Neural cell (in vitro differentiated cells): ENCODE data around the gene BLVRB. TPM values are rescaled to one million over a fixed set of nuclear protein-coding genes. Genes with fewer than 3 reads are reported as not detected.
A peak's percentile ranks its signal among the peaks of the same experiment; 100 is the strongest.
"Not testable (repeated sequence)": the region's sequence is repeated elsewhere in the genome, so short reads cannot be mapped to it uniquely, and the experiment has no call there.

Experiments used
- H2AFZ ChIP-seq: fragments of 200-600, 300-800 bp; sonication (generic), shearing (Covaris generic); 2 replicates; pipeline ENCODE4 v1.6.0; 2014; ENCODE audit warnings: low read depth, mild to moderate bottlenecking, antibody characterized with exemption, low read length, moderate library complexity
- H3F3A ChIP-seq: fragments of 200-600 bp; shearing (Covaris generic); 2 replicates; pipeline ENCODE4 v1.6.1; 2016; ENCODE audit warnings: mild to moderate bottlenecking, moderate library complexity, mixed read lengths, antibody characterized with exemption, low read length; ENCODE audit not compliant: insufficient read depth, poor library complexity, severe bottlenecking
- H3K27ac ChIP-seq: fragments of 200-600, 300-800 bp; sonication (generic), shearing (Covaris generic); 2 replicates; pipeline ENCODE4 v1.5.1; 2014; ENCODE audit warnings: mild to moderate bottlenecking, low read length, moderate library complexity
- H3K27me3 ChIP-seq: fragments of 300-800, 200-600 bp; sonication (generic), shearing (Covaris generic); 2 replicates; pipeline ENCODE4 v1.6.0; 2014; ENCODE audit warnings: mild to moderate bottlenecking, low read depth, low read length, moderate library complexity; ENCODE audit not compliant: insufficient read depth
- H3K36me3 ChIP-seq: fragments of 300-800, 200-600 bp; sonication (generic), shearing (Covaris generic); 2 replicates; pipeline ENCODE4 v1.5.1; 2014; ENCODE audit warnings: mild to moderate bottlenecking, antibody characterized with exemption, low read length, moderate library complexity; ENCODE audit not compliant: insufficient read depth
- H3K4me2 ChIP-seq: fragments of 300-800, 200-600 bp; sonication (generic), shearing (Covaris generic); 2 replicates; pipeline ENCODE4 v1.6.0; 2014; ENCODE audit warnings: mild to moderate bottlenecking, low read length
- H3K4me3 ChIP-seq: fragments of 300-800, 200-600 bp; sonication (generic), shearing (Covaris generic); 2 replicates; pipeline ENCODE4 v1.5.1; 2014; ENCODE audit warnings: mild to moderate bottlenecking, low read length, moderate library complexity
- H3K79me2 ChIP-seq: fragments of 200-600 bp; shearing (Covaris generic); replicated peaks from 2 replicates; pipeline ENCODE4 v1.6.0; 2014; ENCODE audit warnings: mild to moderate bottlenecking, low read length, moderate library complexity; ENCODE audit not compliant: insufficient read depth
- H3K9ac ChIP-seq: fragments of 300-800, 200-600 bp; sonication (generic), shearing (Covaris generic); 2 replicates; pipeline ENCODE4 v1.6.1; 2016; ENCODE audit warnings: mild to moderate bottlenecking, low read length, mixed read lengths
- H3K9me2 ChIP-seq: fragments of 200-600 bp; shearing (Covaris generic); 2 replicates; pipeline ENCODE4 v1.6.1; 2016; ENCODE audit warnings: mild to moderate bottlenecking, low read length, mixed read lengths; ENCODE audit not compliant: insufficient read depth
- H3K9me3 ChIP-seq: fragments of 200-600, 300-800 bp; sonication (generic), shearing (Covaris generic); 2 replicates; pipeline ENCODE4 v1.6.1; 2016; ENCODE audit warnings: mild to moderate bottlenecking, mixed run types, low read length, moderate library complexity, mixed read lengths
- H4K20me1 ChIP-seq: fragments of 200-600 bp; shearing (Covaris generic); 2 replicates; pipeline ENCODE4 v1.6.1; 2016; ENCODE audit warnings: mild to moderate bottlenecking, mixed run types; ENCODE audit not compliant: insufficient read depth
- CTCF ChIP-seq: fragments of 450-650 bp; IDR thresholded peaks from 2 replicates; pipeline ENCODE4 v1.5.1; 2014; ENCODE audit warnings: antibody characterized with exemption, mild to moderate bottlenecking, moderate library complexity; ENCODE audit not compliant: poor library complexity, severe bottlenecking
- EP300 ChIP-seq: fragments of 450-650 bp; conservative IDR thresholded peaks from 2 replicates; pipeline ENCODE4 v1.6.1; 2014; ENCODE audit warnings: antibody characterized with exemption, mild to moderate bottlenecking, moderate library complexity; ENCODE audit not compliant: poor library complexity, severe bottlenecking
- EZH2 ChIP-seq: fragments of 200-600, 300-800 bp; shearing (Covaris generic), sonication (generic); IDR thresholded peaks from 2 replicates; pipeline ENCODE4 v1.6.1; 2014; ENCODE audit warnings: antibody characterized with exemption, low read length, borderline replicate concordance, mild to moderate bottlenecking; ENCODE audit not compliant: insufficient read depth, poor library complexity, severe bottlenecking
- MXI1 ChIP-seq: fragments of 450-650 bp; conservative IDR thresholded peaks from 2 replicates; pipeline ENCODE4 v1.6.1; 2014; ENCODE audit warnings: antibody characterized with exemption, mild to moderate bottlenecking; ENCODE audit not compliant: poor library complexity, severe bottlenecking
- POLR2AphosphoS5 ChIP-seq: IDR thresholded peaks from 2 replicates; pipeline ENCODE4 v1.6.1; 2012
- RAD21 ChIP-seq: fragments of 450-650 bp; conservative IDR thresholded peaks from 2 replicates; pipeline ENCODE4 v1.6.1; 2014; ENCODE audit warnings: antibody characterized with exemption, mild to moderate bottlenecking, moderate library complexity
- REST ChIP-seq: IDR thresholded peaks from 2 replicates; pipeline ENCODE4 v1.6.1; 2012; ENCODE audit warnings: borderline replicate concordance
- SMC3 ChIP-seq: fragments of 450-650 bp; conservative IDR thresholded peaks from 2 replicates; pipeline ENCODE4 v1.6.1; 2014; ENCODE audit warnings: antibody characterized with exemption, mild to moderate bottlenecking, moderate library complexity; ENCODE audit not compliant: poor library complexity
- TAF1 ChIP-seq: IDR thresholded peaks from 2 replicates; pipeline ENCODE4 v1.6.1; 2012; ENCODE audit warnings: low read depth
- polyA plus RNA-seq: library from polyadenylated mRNA; depleted of rRNA; stranded (reverse); fragments of >200 nt; gene quantifications from 2 replicates; pipeline ENCODE4 v1.2.3, GENCODE V29; 2014

The BLVRB gene
- polyA plus RNA-seq, 1 donor from 2014 or later, result 9.9 TPM

GRCh38 chr19:40438284-40438683, 27.3 kb downstream of the BLVRB start:
- Histone ChIP-seq H3K9me3 (no peaks in the 10 kb centered on the region), H3K9me2 (no peaks in the 10 kb centered on the region)
- no peak for TF ChIP-seq EZH2
- TF ChIP-seq POLR2AphosphoS5, result no peak
- no peak for TF ChIP-seq CTCF
- TF ChIP-seq EP300, result no peak
- TF ChIP-seq TAF1, result no peak
- no peak for TF ChIP-seq REST
- TF ChIP-seq RAD21, result no peak
- no peak for TF ChIP-seq MXI1
- no peak for TF ChIP-seq SMC3

GRCh38 chr19:40433391-40434216, 31.9 kb downstream of the BLVRB start:
- H3F3A ChIP-seq, result no peaks in the 10 kb centered on the region
- H3K79me2 ChIP-seq, result no peaks in the 10 kb centered on the region
- no peak for TF ChIP-seq SMC3
- TF ChIP-seq POLR2AphosphoS5, result no peak
- no peak for TF ChIP-seq CTCF
- TF ChIP-seq EP300, result no peak
- TF ChIP-seq EZH2, result no peak
- TF ChIP-seq REST, result no peak
- TF ChIP-seq RAD21, result no peak
- TF ChIP-seq MXI1, result no peak
- TF ChIP-seq TAF1, result no peak
- peak overlapping the region; percentile 46 for H2AFZ ChIP-seq
- H3K27me3 ChIP-seq, result no peaks in the 10 kb centered on the region
- no peaks in the 10 kb centered on the region for H4K20me1 ChIP-seq
- no peaks in the 10 kb centered on the region for H3K9me2 ChIP-seq
- H3K4me2 ChIP-seq, result no peak overlapping the region
- peak overlapping the region; percentile 33 for H3K4me3 ChIP-seq
- peak overlapping the region; percentile 37 for H3K9ac ChIP-seq
- peak overlapping the region; percentile 22 for H3K27ac ChIP-seq
- no peaks in the 10 kb centered on the region for H3K9me3 ChIP-seq
- no peaks in the 10 kb centered on the region for H3K36me3 ChIP-seq

More at GRCh38 chr19:40438284-40438683, 27.3 kb downstream of the BLVRB start:
- no peaks in the 10 kb centered on the region for H4K20me1 ChIP-seq
- H3F3A ChIP-seq, result no peaks in the 10 kb centered on the region
- H3K9ac ChIP-seq, result no peak overlapping the region
- no peak overlapping the region for H3K4me2 ChIP-seq
- no peaks in the 10 kb centered on the region for H3K36me3 ChIP-seq
- H3K27ac ChIP-seq, result no peak overlapping the region
- no peak overlapping the region for H2AFZ ChIP-seq
- H3K27me3 ChIP-seq, result no peaks in the 10 kb centered on the region
- peaks cover 14% of the 10 kb centered on the region for H3K79me2 ChIP-seq
- no peak overlapping the region for H3K4me3 ChIP-seq

GRCh38 chr19:40432760-40433159, 32.8 kb downstream of the BLVRB start:
- H4K20me1 ChIP-seq, H3K79me2 ChIP-seq, H3K27me3 ChIP-seq, H2AFZ ChIP-seq, H3K9ac ChIP-seq, H3K9me3 ChIP-seq, H3F3A ChIP-seq, H3K36me3 ChIP-seq, H3K27ac ChIP-seq, H3K4me3 ChIP-seq, H3K9me2 ChIP-seq, H3K4me2 ChIP-seq: not testable (repeated sequence)
